ENCODE results near the gene SERAC1.
"Not testable (repeated sequence)": the region's sequence is repeated elsewhere in the genome, so short reads cannot be mapped to it uniquely, and the experiment has no call there.

SERAC1 gene

DNA sequence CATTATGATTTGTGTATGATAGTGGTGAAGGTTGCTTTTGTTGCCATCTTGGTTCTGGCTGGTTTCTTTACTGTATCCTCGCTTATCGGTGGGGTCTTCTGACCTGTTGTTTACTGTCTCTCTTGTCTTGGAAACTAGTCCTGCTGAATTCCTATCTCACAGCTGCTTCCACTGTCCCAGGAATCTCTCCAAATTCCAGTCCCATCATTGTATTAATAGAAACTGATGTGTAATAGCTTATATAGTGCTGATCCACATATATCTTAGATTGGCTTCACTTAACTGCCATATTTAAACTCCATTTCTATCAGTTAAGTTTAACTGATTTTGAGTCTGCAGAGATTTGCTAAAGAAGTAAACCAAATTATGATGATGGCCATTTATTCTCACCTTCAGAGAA lies 6.0 kb upstream of the SERAC1 start:
- DNase-seq, result no peak

DNA sequence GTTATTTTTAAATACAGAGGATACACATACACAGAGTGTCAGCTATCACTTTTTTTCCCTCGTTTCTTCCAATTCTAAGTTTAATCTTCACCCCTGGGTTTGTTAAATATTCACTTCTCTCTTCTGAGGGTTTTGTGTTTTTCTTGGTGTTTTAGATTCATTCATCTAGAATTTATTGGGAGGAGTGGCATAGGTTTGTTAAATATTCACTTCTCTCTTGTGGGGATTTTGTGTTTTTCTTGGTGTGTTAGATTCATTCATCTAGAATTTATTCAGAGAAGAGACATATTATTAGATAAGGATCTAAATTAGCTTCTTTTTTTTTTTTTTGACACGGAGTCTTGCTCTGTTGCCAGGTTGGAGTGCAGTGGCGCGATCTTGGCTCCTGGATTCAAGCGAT lies 3.9 kb upstream of the SERAC1 start:
- DNase-seq, result no peak

DNA sequence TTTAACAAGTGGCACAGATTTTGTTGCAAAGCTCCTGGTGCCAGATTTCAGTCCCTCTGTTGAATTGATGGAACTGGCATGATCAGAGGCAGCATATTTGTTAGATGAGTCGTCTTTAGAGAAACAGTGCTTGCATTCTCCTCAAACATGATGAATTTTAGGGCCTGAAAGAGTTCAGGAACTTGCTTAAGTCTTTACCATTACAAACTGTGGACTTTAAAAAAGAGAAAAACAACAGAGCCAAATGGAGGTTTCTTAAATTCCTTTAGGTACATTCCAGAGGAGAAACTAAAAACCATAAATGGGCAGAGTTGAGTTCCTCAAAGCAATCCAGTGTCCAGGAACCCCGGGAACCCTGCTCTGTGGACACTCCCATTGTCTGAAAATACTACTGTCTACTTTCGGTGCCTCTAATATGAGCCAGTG lies 2.6 kb upstream of the SERAC1 start:
- DNase-seq, result no peak

GRCh38 chr6:158169634-158170033 lies 1.6 kb upstream of the SERAC1 start:
- DNase-seq, result not testable (repeated sequence)

DNA sequence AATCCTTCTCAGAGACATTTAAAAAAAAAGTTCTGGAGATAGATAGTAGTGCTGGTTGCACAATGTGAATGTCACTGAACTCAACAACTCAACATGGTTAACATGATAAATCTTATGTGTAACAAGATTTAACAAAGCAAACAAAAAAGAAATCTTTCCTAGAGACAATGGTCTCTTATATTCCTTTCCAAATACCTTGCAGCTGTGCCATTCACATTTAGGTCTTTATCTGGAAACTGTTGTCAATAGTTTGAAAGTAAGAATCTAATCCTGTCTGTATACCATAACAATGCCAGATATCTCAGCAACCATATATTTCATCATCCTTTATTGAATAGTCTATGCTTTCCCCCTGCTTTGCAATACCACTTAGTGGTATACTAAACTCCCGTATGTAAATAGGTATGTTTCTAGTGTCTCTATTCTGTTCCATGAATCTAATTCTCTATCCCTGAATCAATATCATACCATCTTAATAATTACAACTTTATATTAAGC lies 2.1 kb downstream of the SERAC1 start:
- DNase-seq, result no peak

DNA sequence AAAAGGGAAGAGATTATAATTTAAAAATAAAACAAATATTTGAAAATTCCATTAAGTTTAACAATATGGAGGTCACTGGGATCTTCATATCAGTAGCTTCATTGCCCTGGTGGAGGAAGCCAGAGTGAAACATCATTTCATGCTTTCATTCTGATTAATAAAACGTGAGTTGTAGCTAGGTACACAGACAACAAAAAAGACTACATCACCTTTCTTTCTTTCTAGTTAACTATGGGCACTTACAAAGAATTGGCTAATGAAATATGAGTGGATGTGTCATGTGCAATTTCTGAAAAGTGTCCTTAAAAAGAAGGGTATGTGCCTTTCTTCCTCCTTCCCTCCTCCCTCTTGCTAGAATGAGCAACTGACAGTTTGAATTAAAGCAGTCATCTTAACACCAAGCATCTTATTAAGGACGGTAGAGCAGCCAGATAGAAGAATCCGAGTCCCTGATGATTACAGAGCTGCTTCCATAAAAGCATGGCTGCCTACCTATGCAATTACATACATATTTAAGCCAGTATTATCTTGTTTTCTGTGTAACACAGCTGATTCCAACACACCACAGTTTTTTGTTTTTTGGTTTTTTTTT lies 3.4 kb downstream of the SERAC1 start:
- DNase-seq, result no peak

DNA sequence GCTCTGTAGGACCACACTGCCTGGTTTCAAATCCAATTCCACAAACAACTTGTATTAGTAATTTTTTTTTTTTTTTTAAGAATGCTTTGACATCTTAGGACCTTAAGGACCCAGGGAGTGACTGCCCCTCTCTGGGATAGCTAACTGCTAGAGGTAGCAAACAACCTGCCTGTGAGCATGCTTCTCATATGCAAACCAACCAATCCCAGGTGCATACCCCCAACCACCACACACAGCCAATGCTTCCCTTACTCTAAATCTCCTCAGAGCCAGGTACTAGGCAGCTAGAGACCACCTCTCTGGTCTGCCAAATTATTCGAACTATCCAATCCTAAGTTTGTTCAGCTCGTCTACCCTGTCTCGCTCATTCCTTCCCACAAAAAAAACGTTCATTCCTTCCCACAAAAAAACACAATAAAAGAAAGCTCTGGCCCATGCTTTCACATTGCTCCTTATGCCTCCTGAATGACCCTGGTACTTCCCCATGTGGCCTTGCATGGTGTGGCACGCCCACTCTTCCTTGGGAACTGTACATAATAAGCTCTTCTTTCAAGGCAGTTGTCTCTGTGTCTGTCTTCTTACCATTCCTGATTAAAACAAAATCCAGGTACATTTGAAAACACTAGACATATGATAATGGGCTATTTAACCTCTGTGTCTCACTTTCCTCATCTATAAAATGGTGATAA lies 6.4 kb downstream of the SERAC1 start:
- peak; percentile 67 to 72 for DNase-seq

- DNase-seq, result no peak
Observed at GRCh38 chr6:158160932-158161539, 7.0 kb downstream of the SERAC1 start.

DNA sequence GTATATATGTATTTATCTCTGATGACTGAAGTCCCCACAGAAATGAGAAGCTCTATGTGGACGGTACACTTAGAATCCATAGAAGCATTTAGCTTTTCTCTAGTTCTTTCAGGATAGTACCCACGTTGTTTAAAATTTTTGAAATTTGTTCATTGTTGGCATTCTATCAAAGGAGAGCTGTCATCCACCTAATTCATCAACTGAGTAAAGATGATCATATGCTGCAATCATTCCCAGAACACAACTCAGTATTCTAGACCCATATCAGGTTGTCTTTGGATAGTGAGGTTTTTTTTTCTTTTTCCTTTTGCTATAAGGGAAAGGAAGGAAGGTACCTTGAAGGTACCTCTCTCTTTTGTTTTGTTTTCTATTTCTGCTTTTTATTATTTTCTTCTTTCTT lies 9.3 kb downstream of the SERAC1 start:
- DNase-seq, result no peak

GRCh38 chr6:158158123-158158522 lies 9.9 kb downstream of the SERAC1 start:
- peak; percentile 65 to 67 for DNase-seq

DNA sequence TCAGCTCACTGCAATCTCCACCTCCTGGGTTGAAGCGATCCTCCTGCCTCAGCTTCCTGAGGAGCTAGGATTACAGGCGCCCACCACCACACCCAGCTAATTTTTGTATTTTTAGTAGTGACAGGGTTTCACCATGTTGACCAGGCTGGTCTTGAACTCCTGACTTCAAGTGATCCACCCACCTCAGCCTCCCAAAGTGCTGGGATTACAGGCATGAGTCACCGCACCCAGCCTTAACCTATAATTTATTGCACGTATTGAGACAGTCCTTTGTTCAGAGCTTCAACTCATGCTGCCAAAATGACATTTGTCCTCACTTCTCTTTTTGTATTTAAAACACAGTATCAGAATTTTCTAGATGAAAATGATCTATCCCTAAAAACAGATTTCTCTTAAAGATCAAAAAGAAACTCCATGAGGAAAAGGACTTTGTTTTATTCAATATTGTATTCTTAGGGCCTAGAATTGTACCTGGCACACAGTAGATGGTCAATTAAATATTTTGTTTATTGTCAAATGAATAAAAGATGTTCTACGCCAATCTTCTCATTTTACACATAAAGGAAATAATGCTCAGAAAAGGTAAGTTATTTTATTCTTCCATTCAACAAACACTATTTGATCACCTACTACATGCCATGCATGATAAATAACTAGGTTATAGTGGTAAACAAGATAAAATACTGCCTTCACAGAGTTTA lies 10.8 kb downstream of the SERAC1 start:
- DNase-seq, result no peak

DNA sequence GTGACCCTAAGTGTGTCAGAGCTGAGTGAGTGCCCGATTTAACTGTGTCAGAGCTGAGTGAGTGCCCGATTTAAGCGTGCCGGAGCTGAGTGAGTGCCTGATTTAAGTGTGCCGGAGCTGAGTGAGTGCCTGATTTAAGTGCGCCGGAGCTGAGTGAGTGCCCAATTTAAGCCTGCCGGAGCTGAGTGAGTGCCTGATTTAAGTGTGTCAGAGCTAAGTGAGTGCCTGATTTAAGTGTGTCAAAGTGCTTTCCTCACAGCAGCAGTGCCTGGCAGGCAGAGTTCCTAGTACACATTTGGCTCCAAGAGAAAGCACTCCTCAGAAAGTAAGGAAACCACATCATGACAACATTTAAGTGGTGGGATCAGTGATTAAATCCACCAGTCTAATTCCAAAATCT lies 13.2 kb downstream of the SERAC1 start:
- no peak for DNase-seq

DNA sequence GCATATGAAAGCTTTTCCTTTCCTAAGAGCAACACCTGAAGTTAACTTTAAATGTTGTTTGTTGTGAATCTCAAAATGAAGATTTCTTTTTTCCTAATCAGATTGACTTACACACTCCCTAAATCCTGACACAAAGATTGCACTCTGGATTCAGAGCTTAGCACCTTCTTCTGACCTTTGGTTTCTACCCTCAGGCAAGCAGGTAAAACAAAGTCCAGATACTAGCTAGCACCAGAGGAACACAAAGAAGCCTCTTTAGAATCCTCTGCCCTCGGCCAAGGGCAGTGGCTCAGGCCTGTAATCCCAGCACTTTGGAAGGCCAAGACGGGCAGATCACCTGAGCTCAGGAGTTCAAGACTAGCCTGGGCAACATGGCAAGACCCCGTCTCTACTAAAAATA lies 14.5 kb downstream of the SERAC1 start:
- DNase-seq, result no peak

DNA sequence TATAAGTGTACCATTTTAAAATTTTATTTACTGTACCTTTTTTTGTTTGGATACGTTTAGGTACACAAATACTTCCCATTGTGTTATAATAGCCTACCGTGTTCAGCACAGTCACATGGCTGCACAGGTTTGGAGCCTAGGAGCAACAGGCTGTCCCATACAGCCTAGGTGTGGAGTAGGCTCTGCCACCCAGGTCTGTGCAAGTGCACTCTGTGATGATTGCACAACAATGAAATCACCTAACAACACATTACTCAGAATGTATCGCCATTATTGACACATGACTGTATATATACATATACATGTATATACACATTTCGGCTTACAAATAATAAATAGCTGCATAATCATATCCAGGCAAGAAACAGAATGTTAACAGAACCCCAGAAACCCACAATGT lies 15.4 kb downstream of the SERAC1 start:
- no peak for DNase-seq

DNA sequence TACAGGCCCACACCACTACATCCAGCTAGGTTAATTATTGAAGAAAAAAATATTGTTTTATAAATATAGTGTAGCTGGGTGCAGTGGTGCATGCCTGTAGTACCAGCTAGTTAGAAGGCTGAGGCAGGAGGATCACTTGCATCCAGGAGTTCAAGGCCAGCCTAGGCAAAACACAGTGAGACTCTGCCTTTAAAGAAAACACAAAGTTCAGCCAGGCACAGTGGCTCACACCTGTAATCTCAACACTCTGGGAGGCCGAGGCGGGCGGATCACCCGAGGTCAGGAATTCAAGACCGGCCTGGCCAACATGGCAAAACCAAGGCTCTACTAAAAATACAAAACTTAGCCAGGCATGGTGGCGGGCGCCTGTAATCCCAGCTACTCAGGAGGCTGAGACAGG lies 16.0 kb downstream of the SERAC1 start:
- DNase-seq, result not testable (repeated sequence)

- DNase-seq, result no peak
Observed at GRCh38 chr6:158150701-158151100, 17.4 kb downstream of the SERAC1 start.

GRCh38 chr6:158149641-158150040 lies 18.4 kb downstream of the SERAC1 start:
- no peak for DNase-seq

GRCh38 chr6:158143700-158144099 lies 24.4 kb downstream of the SERAC1 start:
- peak in 1 of 2 donors; percentile 30 for DNase-seq

DNA sequence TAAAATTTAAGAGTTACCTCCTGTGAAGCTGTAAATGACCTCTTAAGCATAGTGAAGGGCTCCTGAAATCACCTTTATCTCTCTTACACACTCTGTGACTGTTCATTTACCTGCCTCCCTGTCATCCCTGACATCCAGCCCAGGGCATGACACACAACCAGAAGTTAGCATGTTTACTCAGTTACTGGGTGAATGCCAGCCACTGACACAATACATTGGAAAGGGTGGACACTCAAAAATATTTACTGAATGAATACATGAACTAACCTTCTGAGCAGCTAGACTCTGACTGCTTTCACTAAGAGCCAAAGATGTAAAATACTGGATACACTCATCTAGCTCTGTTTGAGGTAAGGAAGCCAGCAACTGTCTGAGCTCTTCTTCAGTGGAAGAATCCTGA lies 25.3 kb downstream of the SERAC1 start:
- no peak for DNase-seq

- DNase-seq, result peak; percentile 5 to 29
Observed at GRCh38 chr6:158131926-158132325, 36.1 kb downstream of the SERAC1 start.

DNA sequence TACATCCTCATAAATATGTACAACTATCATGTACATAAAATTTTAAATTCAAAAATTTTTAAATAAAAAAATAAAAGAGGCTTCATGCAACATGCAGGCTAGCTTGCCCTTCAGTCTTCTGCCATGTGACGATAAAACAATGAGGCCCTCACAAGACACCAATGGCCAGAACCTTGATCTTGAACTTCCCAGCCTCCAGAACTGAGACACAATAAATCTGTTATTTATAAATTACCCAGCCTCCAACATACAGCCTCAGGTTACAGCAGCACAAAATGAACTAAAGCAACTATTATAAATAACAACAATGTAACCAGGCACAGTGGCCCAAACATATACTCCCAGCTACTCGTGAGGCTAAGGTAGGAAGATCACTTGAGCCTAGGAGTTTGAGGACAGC lies 42.8 kb downstream of the SERAC1 start:
- DNase-seq, result no peak

DNA sequence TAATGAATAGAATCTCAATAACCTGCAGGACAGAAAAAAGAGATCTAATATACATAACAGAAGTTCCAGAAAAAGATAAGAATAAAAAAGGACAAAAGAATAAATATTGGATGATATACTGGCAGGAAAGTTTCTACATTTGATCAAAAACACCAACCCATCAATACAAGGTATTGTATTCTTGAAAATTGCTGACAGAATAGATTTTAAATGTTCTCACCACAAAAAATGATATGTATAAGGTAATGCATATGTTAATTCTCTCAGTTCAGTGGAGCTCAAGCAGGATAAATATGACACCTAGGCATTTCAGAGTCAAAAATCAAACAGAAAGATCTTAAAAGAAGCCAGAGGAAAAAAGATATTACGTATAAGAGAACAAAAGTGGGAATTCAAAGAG lies 43.8 kb downstream of the SERAC1 start:
- no peak for DNase-seq

DNA sequence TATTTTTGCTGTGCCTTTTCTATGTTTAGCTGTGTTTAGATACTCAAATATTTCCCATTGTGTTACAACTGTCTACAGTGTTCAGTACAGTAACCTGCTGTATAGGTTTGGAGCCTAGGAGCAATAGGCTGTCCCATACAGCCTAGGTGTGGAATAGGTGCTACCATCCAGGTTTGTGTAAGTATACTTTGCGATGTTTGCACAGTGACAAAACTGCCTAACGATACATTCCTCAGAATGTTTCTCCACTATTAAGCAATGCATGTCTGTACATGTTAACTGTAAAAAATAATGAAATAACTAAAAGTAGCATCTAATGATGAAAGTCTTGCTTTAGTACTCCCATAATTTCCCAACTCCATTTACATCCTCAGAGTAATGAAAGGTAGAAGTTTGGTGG lies 46.0 kb downstream of the SERAC1 start:
- no peak for DNase-seq

DNA sequence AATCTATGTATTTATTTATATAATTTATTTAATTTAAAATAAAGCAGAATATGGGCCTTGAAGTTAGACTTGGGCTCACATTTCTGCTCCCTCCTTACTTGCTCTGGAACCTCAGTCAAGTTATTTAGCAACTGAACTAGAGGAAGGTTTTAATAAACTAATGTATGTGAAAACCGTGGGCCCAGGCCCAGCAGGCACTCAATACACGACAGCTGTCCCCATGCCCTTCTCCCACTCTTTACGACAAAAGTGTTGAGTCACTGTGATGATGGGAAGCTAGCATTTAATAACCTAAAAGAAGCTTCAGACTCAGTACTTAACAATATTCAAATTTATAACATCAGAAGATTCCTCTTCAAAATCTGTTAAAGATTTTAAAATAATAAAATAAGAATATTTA lies 46.7 kb downstream of the SERAC1 start:
- DNase-seq, result peak in 1 of 2 donors; percentile 11
